Sigmoid colon (tissue), 7 donors: Measurements from ENCODE around the gene ATP1A1. TPM values are rescaled to one million over a fixed set of nuclear protein-coding genes. Genes with fewer than 3 reads are reported as not detected.

Experiments
- DNase-seq: peaks from one replicate; pipeline ENCODE4 v3.0.0-alpha.2; 2019
- H3K27ac ChIP-seq, 4 donors: fragments of 200-600 bp; sonication (generic); one replicate each; pipeline ENCODE4 v1.5.1; 2016 to 2019; ENCODE audit warnings: mild to moderate bottlenecking in 1 of 4
- H3K27me3 ChIP-seq, 3 donors: fragments of 200-600 bp; sonication (generic); one replicate each; pipeline ENCODE4 v1.5.1; 2019; ENCODE audit warnings: mild to moderate bottlenecking in 1 of 3
- H3K36me3 ChIP-seq, 4 donors: fragments of 200-600 bp; sonication (generic); one replicate each; pipeline ENCODE4 v1.5.1; 2016 to 2019
- H3K4me1 ChIP-seq, 4 donors: fragments of 200-600 bp; sonication (generic); one replicate each; pipeline ENCODE4 v1.5.1; 2017 to 2019
- H3K4me3 ChIP-seq, 4 donors: fragments of 200-600 bp; sonication (generic); one replicate each; pipeline ENCODE4 v1.5.1; 2017 to 2019; ENCODE audit warnings: mild to moderate bottlenecking in 2 of 4, moderate library complexity in 1 of 4
- H3K9me3 ChIP-seq, 4 donors: fragments of 200-600 bp in 3 of 4; sonication (generic) in 3 of 4; one replicate each; pipeline versions ENCODE4 v1.5.1 to v1.6.1; 2013 to 2019
- EP300 ChIP-seq, 4 donors: sonication (generic); formaldehyde crosslinking; IDR thresholded peaks; one replicate each; pipeline ENCODE4 v1.6.1; 2017; ENCODE audit warnings: antibody characterized with exemption in 4 of 4
- POLR2A ChIP-seq, 2 donors: fragments of 450-650 bp; IDR thresholded peaks; one replicate each; pipeline ENCODE4 v1.6.1; 2016; ENCODE audit warnings: antibody characterized with exemption in 2 of 2, mild to moderate bottlenecking in 2 of 2, moderate library complexity in 2 of 2
- POLR2AphosphoS5 ChIP-seq, 4 donors: sonication (generic); formaldehyde crosslinking; IDR thresholded peaks; one replicate each; pipeline ENCODE4 v1.6.1; 2017; ENCODE audit warnings: antibody characterized with exemption in 4 of 4
- WGBS, 2 donors: extraction: QIAGEN DNeasy Blood & Tissue Kit; methylation state at CpG; one replicate each; pipeline ENCODE4 v1.1.7; 2013; 5-methylcytosine and 5-hydroxymethylcytosine counted together
- intact Hi-C: fragments of 100-400 bp; cut with DNase I; formaldehyde crosslinking; loops from one replicate; pipeline ENCODE4 v1.15.1; 2023
- polyA plus RNA-seq, 3 donors: library from polyadenylated mRNA; stranded (reverse); fragments of 200-250 nt; gene quantifications; one replicate each; pipeline ENCODE4 v1.2.3, GENCODE V29; 2013
- total RNA-seq, 4 donors: library from RNA; depleted of rRNA; stranded (reverse); fragments of >200 nt; gene quantifications; one replicate each; pipeline ENCODE4 v1.1.0, GENCODE V29; 2016
- TF ChIP-seq, protein P1 (sequence below), 4 experiments: fragments of 450-650 bp in 3 of 4; fragments of 200-600 bp in 1 of 4; IDR thresholded peaks; one replicate each; pipeline ENCODE4 v1.5.1; 2016 to 2019; ENCODE audit warnings: antibody characterized with exemption in 4 of 4, mild to moderate bottlenecking in 3 of 4, moderate library complexity in 2 of 4
- donor health status: healthy with polysubstance abuse.
- donor health status: Bipolar disorder and iron deficiency.
- donor health status: healthy.

The ATP1A1 gene
- total and polyA plus RNA-seq, 7 donors: 88.6 to 1,099 (median 101) TPM

DNA sequence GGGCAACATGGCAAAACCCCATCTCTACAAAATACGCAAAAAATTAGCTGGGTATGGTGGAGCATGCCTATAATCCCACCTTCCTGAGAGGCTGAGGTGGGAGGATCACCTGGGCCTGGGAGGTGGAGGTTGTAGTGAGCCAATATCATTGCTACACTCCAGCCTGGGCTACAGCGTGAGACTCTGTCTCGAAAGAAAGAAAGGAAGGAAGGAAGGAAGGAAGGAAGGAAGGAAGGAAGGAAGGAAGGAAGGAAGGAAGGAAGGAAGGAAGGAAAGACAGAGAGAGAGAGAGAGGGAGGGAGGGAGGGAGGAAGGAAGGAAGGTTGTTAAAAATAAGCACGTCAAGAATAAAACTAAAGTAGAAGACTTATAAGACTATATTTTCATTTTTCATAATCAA, 17.0 kb upstream of the ATP1A1 start:
- intact Hi-C loops: no loop called here
- Histone ChIP-seq H3K9me3 (no peaks in the 10 kb centered on the region), H3K36me3 (no peaks in the 10 kb centered on the region), H3K4me3 (no peak overlapping the region), H3K4me1 (no peaks in the 10 kb centered on the region), H3K27me3 (no peaks in the 10 kb centered on the region), H3K27ac (no peak overlapping the region)
- TF ChIP-seq, protein P1, sequence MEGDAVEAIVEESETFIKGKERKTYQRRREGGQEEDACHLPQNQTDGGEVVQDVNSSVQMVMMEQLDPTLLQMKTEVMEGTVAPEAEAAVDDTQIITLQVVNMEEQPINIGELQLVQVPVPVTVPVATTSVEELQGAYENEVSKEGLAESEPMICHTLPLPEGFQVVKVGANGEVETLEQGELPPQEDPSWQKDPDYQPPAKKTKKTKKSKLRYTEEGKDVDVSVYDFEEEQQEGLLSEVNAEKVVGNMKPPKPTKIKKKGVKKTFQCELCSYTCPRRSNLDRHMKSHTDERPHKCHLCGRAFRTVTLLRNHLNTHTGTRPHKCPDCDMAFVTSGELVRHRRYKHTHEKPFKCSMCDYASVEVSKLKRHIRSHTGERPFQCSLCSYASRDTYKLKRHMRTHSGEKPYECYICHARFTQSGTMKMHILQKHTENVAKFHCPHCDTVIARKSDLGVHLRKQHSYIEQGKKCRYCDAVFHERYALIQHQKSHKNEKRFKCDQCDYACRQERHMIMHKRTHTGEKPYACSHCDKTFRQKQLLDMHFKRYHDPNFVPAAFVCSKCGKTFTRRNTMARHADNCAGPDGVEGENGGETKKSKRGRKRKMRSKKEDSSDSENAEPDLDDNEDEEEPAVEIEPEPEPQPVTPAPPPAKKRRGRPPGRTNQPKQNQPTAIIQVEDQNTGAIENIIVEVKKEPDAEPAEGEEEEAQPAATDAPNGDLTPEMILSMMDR (IDR thresholded peaks at IDR 0.05): no peak
- TF ChIP-seq POLR2AphosphoS5 (IDR thresholded peaks at IDR 0.05) (no peak), EP300 (IDR thresholded peaks at IDR 0.05) (no peak), POLR2A (IDR thresholded peaks at IDR 0.05) (no peak)
- 66 to 87% methylated on average over 4 of the region's 4 CpGs for WGBS, 2 donors
- DNase-seq: no peak

DNA sequence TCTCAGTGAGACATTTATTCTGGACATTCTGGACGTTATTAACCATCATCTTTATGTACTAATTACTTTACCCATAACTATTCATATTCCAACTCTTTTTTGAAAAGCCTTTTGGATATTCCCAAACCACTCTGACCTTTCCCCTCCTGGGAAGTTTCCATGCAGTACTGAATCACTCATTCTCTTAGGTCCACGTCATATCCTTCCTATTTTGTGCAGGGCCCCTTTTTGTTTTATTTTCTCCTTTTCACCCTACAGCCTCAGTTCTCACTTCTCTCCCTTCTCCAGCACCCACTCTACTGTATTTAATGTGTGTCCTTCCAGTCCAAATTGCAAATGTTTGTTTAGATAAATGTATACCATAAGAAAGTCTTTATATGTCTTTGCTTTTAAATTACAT, 16.4 kb upstream of the ATP1A1 start:
- no peaks in the 10 kb centered on the region for H3K36me3 ChIP-seq
- H3K4me1 ChIP-seq: no peaks in the 10 kb centered on the region
- WGBS, 2 donors: 70 to 83% methylated on average over 2 of the region's 2 CpGs
- TF ChIP-seq POLR2A (IDR thresholded peaks at IDR 0.05) (no peak), EP300 (IDR thresholded peaks at IDR 0.05) (no peak), POLR2AphosphoS5 (IDR thresholded peaks at IDR 0.05) (no peak)
- TF ChIP-seq, protein P1 (IDR thresholded peaks at IDR 0.05): no peak
- no peaks in the 10 kb centered on the region for H3K27me3 ChIP-seq
- H3K9me3 ChIP-seq: no peaks in the 10 kb centered on the region
- DNase-seq: no peak
- no peak overlapping the region for H3K4me3 ChIP-seq
- no peak overlapping the region for H3K27ac ChIP-seq
- intact Hi-C loops: no loop called here

DNA sequence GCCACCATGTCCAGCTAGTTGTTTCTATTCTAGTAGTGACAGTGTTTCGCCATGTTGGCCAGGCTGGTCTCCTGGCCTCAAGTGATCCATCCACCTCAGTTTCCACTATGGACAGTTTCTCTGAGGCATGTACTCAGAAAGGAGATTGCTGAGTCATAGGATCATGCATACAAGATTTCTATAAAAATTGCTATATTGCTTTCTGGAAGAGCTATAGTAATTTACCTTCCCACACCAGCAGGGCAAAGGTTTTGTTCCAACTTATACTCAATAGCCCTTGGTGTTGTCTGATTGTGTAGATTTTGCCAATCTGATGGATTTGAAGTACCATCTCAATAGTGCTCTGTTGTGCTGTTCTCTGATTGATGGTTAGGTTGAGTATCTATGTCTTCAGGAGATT, 15.6 kb upstream of the ATP1A1 start:
- Histone ChIP-seq H3K27ac (no peak overlapping the region), H3K4me3 (no peak overlapping the region), H3K4me1 (no peaks in the 10 kb centered on the region), H3K36me3 (no peaks in the 10 kb centered on the region), H3K27me3 (no peaks in the 10 kb centered on the region), H3K9me3 (no peaks in the 10 kb centered on the region)
- DNase-seq: no peak
- 96 to 98% methylated on average over 1 of the region's 1 CpG for WGBS, 2 donors
- TF ChIP-seq POLR2A (IDR thresholded peaks at IDR 0.05): no peak
- no peak for TF ChIP-seq EP300 (IDR thresholded peaks at IDR 0.05)
- intact Hi-C loops: no loop called here

DNA sequence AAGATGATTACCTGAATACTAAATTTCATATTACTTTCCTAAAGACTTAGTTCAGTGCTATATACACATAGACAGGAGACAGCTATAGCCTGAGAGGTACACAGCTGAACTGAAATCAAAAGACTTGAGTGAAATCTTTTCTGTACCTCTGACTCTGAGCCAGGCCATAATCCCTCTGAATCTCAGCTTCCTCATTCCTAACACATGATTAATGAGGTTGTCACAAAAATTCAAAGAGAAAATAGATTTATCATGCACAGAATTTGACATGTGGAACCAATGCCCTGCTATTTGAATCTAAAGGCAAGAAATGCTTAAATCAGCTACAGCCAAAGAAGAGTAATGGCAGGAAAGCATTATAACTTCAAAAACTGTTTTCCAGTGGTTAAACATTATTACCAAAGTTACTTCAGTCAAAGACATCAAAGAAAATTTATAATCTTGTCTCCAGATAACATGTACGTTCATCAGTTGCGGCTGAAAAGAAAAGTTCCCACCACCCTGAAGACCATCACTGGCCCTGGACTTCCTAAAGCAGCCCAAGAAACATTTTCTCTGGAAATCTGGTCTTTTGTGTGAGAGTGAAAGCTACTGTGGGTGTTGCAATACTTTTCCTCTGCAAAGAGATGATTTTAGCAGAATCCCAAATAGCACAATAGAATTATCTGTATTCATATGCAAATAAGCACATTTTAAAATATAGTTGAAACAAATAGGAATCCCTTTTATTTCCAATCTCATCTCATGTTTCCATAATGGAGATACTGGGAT, 13.8 kb upstream of the ATP1A1 start:
- intact Hi-C loops: no loop called here
- TF ChIP-seq POLR2A (IDR thresholded peaks at IDR 0.05) (no peak), EP300 (IDR thresholded peaks at IDR 0.05) (no peak), POLR2AphosphoS5 (IDR thresholded peaks at IDR 0.05) (no peak)
- TF ChIP-seq, protein P1 (IDR thresholded peaks at IDR 0.05): no peak
- no peak for DNase-seq
- H3K4me1 ChIP-seq: no peaks in the 10 kb centered on the region
- whole genome bisulfite sequencing, 2 donors: 55 to 66% methylated on average over 2 of the region's 2 CpGs
- H3K9me3 ChIP-seq: no peaks in the 10 kb centered on the region
- H3K36me3 ChIP-seq: no peaks in the 10 kb centered on the region
- H3K4me3 ChIP-seq: no peak overlapping the region
- H3K27me3 ChIP-seq: no peaks in the 10 kb centered on the region
- H3K27ac ChIP-seq: no peak overlapping the region

DNA sequence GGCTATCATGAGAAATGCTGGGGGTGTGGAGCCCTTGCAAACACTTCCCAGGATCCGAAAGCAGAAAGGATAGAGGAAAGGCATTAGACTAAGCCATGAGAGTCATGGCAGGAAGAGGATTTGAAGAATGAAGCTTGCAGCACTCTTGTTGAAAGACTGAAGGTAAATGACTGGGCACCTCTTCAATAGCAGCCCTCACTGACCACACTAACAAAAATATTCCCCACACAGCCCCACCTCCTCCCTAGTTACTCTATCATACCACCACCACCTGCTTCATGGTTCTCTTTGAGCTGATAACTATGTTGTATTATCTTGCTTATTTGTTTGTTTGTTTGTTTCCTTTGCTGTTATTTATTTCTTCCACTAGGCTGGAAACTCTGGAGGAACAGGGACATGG, 13.2 kb upstream of the ATP1A1 start:
- TF ChIP-seq POLR2AphosphoS5 (IDR thresholded peaks at IDR 0.05) (no peak), POLR2A (IDR thresholded peaks at IDR 0.05) (no peak), EP300 (IDR thresholded peaks at IDR 0.05) (no peak)
- TF ChIP-seq, protein P1 (IDR thresholded peaks at IDR 0.05): no peak
- Histone ChIP-seq H3K27me3 (no peaks in the 10 kb centered on the region), H3K4me3 (no peak overlapping the region), H3K27ac (no peak overlapping the region), H3K36me3 (no peaks in the 10 kb centered on the region), H3K4me1 (peaks cover 0 to 1% (median 0%) of the 10 kb centered on the region in 4 donors), H3K9me3 (no peaks in the 10 kb centered on the region)
- 97% methylated on average over 1 of the region's 1 CpG for WGBS, 2 donors
- no peak for DNase-seq
- intact Hi-C loops: loop anchor here (2.0 kb wide), 1 partner anchor 125 kb away; no protein-coding TSS in a partner anchor
